Endothelial cell of umbilical vein (primary cell): ENCODE data around the gene SLC10A7. TPM values are rescaled to one million over a fixed set of nuclear protein-coding genes. Genes with fewer than 3 reads are reported as not detected.

Experiments
- BruUV-seq: library from RNA; stranded (reverse); fragments of 400-500 nt; replicated peaks from 2 replicates; lab custom pipeline; 2021; lab: Mats Ljungman, UMichigan
- CTCF ChIA-PET: fragments of 300-600, 350-600 bp; sonication (Branson Sonifier 250); formaldehyde crosslinking; loops from one replicate; lab custom pipeline; 2021; ENCODE audit warnings: antibody characterized with exemption, inconsistent platforms; lab: Charles Lee
- POLR2A ChIA-PET: fragments of 300-600, 350-600 bp; sonication (Branson Sonifier 250); formaldehyde crosslinking; loops from one replicate; lab custom pipeline; 2021; ENCODE audit warnings: antibody characterized with exemption, inconsistent platforms; lab: Charles Lee
- DNase-seq: peaks from one replicate; pipeline ENCODE4 v3.0.0-alpha.2; 2011; ENCODE audit warnings: low read depth, low spot score
- FAIRE-seq: peaks from 2 replicates; lab custom pipeline; 2011; peaks lifted over from hg19 to GRCh38; lab: Jason Lieb, UNC
- H2AFZ ChIP-seq: 2 replicates; pipeline ENCODE4 v1.6.0; 2012; ENCODE audit warnings: low read depth, low read length, control low read depth, inconsistent platforms
- H3K27ac ChIP-seq: 2 replicates; pipeline ENCODE4 v1.5.1; 2011; ENCODE audit warnings: low read depth, mild to moderate bottlenecking, control low read depth, low read length, moderate library complexity; ENCODE audit not compliant: insufficient read depth
- H3K27me3 ChIP-seq, 2 experiments: 2 replicates each; pipeline versions ENCODE4 v1.6.0 to v1.6.1; 2011; ENCODE audit warnings: low read length in 2 of 2, mixed read lengths in 1 of 2; ENCODE audit not compliant: control insufficient read depth in 2 of 2, insufficient read depth in 2 of 2
- H3K36me3 ChIP-seq, 2 experiments: 2 replicates in 1 of 2; 3 replicates in 1 of 2; pipeline ENCODE4 v1.5.1; 2011; ENCODE audit warnings: low read length in 2 of 2, mild to moderate bottlenecking in 1 of 2, moderate library complexity in 1 of 2; ENCODE audit not compliant: control insufficient read depth in 2 of 2, insufficient read depth in 2 of 2; ENCODE audit errors: extremely low read depth in 1 of 2
- H3K4me1 ChIP-seq: 3 replicates; pipeline ENCODE4 v1.5.1; 2011; ENCODE audit warnings: mild to moderate bottlenecking, low read length; ENCODE audit not compliant: control insufficient read depth, insufficient read depth; ENCODE audit errors: extremely low read depth
- H3K4me2 ChIP-seq: 2 replicates; pipeline ENCODE4 v1.6.1; 2011; ENCODE audit warnings: low read length, control low read depth, mixed read lengths; ENCODE audit not compliant: insufficient read depth
- H3K4me3 ChIP-seq, 3 experiments: fragments of 200-600 bp in 1 of 3; sonication (generic), shearing (Covaris generic) in 1 of 3; replicated peaks in 1 of 3; 2 replicates each; pipeline ENCODE4 v1.5.1; 2011 to 2016; ENCODE audit warnings: control low read depth in 3 of 3, low read length in 3 of 3, mild to moderate bottlenecking in 2 of 3, inconsistent platforms in 1 of 3, low read depth in 1 of 3, moderate library complexity in 1 of 3; ENCODE audit not compliant: insufficient read depth in 1 of 3
- H3K79me2 ChIP-seq: 2 replicates; pipeline ENCODE4 v1.6.0; 2012; ENCODE audit warnings: low read length, inconsistent platforms; ENCODE audit not compliant: control insufficient read depth, insufficient read depth
- H3K9ac ChIP-seq: replicated peaks from 2 replicates; pipeline ENCODE3; 2011; ENCODE audit warnings: low read length, control low read depth; ENCODE audit not compliant: insufficient read depth; ENCODE audit errors: extremely low read depth
- H3K9me1 ChIP-seq: replicated peaks from 3 replicates; pipeline ENCODE4 v1.6.0; 2011; ENCODE audit warnings: mild to moderate bottlenecking, low read length; ENCODE audit not compliant: control insufficient read depth, insufficient read depth; ENCODE audit errors: extremely low read depth
- H3K9me3 ChIP-seq: replicated peaks from 2 replicates; pipeline ENCODE4 v1.5.1; 2012; ENCODE audit warnings: low read length, inconsistent platforms; ENCODE audit not compliant: control insufficient read depth, insufficient read depth
- H4K20me1 ChIP-seq: replicated peaks from 2 replicates; pipeline ENCODE3; 2011; ENCODE audit warnings: mild to moderate bottlenecking, low read length; ENCODE audit not compliant: control insufficient read depth, insufficient read depth; ENCODE audit errors: extremely low read depth
- CTCF ChIP-seq, 2 donors: IDR thresholded peaks; 1 replicate in 1 of 2; 2 replicates in 1 of 2; pipeline ENCODE4 v1.5.1; 2011; ENCODE audit warnings: low read length in 2 of 2, mild to moderate bottlenecking in 2 of 2, moderate library complexity in 2 of 2, control low read depth in 1 of 2, inconsistent platforms in 1 of 2, low read depth in 1 of 2; ENCODE audit not compliant: insufficient read depth in 1 of 2; ENCODE audit errors: extremely low read depth in 1 of 2
- EZH2 ChIP-seq: IDR thresholded peaks from 2 replicates; pipeline ENCODE4 v1.6.1; 2012; ENCODE audit warnings: borderline replicate concordance, low read depth, mild to moderate bottlenecking, moderate library complexity, low read length, inconsistent platforms; ENCODE audit not compliant: severe bottlenecking
- FOS ChIP-seq: IDR thresholded peaks from 2 replicates; pipeline ENCODE4 v1.6.1; 2011; ENCODE audit warnings: mild to moderate bottlenecking, low read length, moderate library complexity, borderline replicate concordance; ENCODE audit not compliant: insufficient read depth
- GATA2 ChIP-seq: IDR thresholded peaks from 2 replicates; pipeline ENCODE4 v1.7.0; 2011; ENCODE audit warnings: low read depth, mild to moderate bottlenecking, moderate library complexity, mixed read lengths, low read length; ENCODE audit not compliant: insufficient read length, insufficient read depth
- JUN ChIP-seq: IDR thresholded peaks from 2 replicates; pipeline ENCODE4 v1.6.1; 2011; ENCODE audit warnings: borderline replicate concordance, low read depth; ENCODE audit not compliant: insufficient read length, insufficient read depth
- MYC ChIP-seq: IDR thresholded peaks from one replicate; pipeline ENCODE4 v1.6.1; 2011; ENCODE audit warnings: mild to moderate bottlenecking, low read depth, low read length
- POLR2A ChIP-seq: IDR thresholded peaks from 2 replicates; pipeline ENCODE4 v1.6.1; 2012; ENCODE audit warnings: low read depth, mild to moderate bottlenecking, control low read depth, low read length
- POLR2AphosphoS5 ChIP-seq: IDR thresholded peaks from 2 replicates; pipeline ENCODE4 v1.6.1; 2012; ENCODE audit warnings: low read depth, mild to moderate bottlenecking, control low read depth, low read length, moderate library complexity; ENCODE audit not compliant: insufficient read depth
- dilution Hi-C: fragments of 300-500 bp; cut with MboI; formaldehyde crosslinking; loops from one replicate; pipeline ENCODE4 v1.15.0; 2019; ENCODE audit warnings: low sequenced_read_pairs; ENCODE audit not compliant: extremely low pct_ligation_motif_present
- intact Hi-C: fragments of 100-400 bp; cut with micrococcal nuclease; formaldehyde crosslinking; loops from one replicate; pipeline ENCODE4 v1.10.0; 2022
- polyA plus RNA-seq, 4 experiments: library from polyadenylated mRNA; depleted of rRNA in 3 of 4; stranded (reverse) in 3 of 4; unstranded in 1 of 4; fragments of >200 nt; gene quantifications; 2 replicates each; pipeline versions ENCODE4 v1.2.1 to v1.2.3, GENCODE V29; 2011 to 2012; ENCODE audit warnings: missing spikeins in 1 of 4
- total RNA-seq: library from RNA; stranded (reverse); gene quantifications from 2 replicates; pipeline ENCODE4 v1.2.3, GENCODE V29; 2021
- TF ChIP-seq, protein P1 (sequence below): IDR thresholded peaks from 2 replicates; pipeline ENCODE4 v1.6.1; 2011; ENCODE audit not compliant: insufficient read depth, insufficient read length

Gene SLC10A7
- total and polyA plus RNA-seq, 2 donors (not counting 3 experiments of a cell fraction or from before 2014, with no cell fraction given): 13.6 to 20.4 TPM

DNA sequence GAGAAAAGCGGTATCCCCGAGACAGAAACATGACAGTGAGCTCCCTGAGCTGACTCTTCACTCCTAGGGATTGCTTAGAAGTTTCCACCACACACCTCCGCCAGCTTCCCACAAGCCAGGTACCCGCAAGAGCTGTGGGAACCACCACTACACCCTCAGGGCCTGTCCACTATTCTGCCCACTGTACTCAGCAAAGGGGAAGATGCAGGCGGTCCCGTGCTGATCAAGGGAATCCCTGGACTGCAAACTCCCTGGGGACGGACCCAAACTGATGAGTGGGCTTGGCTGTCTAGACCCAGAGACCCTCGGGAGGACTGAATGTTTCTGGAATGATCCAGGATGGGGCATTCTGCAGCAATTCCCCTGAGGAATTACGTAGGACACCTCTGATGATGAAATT, 277.2 kb downstream of the SLC10A7 start:
- Histone ChIP-seq H3K9me1 (no peaks in the 10 kb centered on the region), H2AFZ (no peak overlapping the region), H3K4me2 (no peak overlapping the region), H3K27me3 (no peaks in the 10 kb centered on the region), H3K9ac (no peak overlapping the region), H3K4me3 (no peak overlapping the region), H3K36me3 (no peaks in the 10 kb centered on the region), H4K20me1 (no peaks in the 10 kb centered on the region), H3K9me3 (no peaks in the 10 kb centered on the region), H3K79me2 (no peaks in the 10 kb centered on the region), H3K27ac (no peak overlapping the region), H3K4me1 (peaks cover 30% of the 10 kb centered on the region)
- intact Hi-C loops: no loop called here
- DNase-seq (no peak), FAIRE-seq (no peak)
- no peak for TF ChIP-seq POLR2AphosphoS5
- TF ChIP-seq GATA2: no peak
- no peak for TF ChIP-seq JUN
- no peak for TF ChIP-seq POLR2A
- no peak for TF ChIP-seq FOS
- no peak for TF ChIP-seq MYC
- TF ChIP-seq, protein P1, sequence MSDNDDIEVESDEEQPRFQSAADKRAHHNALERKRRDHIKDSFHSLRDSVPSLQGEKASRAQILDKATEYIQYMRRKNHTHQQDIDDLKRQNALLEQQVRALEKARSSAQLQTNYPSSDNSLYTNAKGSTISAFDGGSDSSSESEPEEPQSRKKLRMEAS: no peak
- TF ChIP-seq EZH2: no peak
- TF ChIP-seq CTCF (IDR thresholded peaks at IDR 0.05; ENCODE audit: extremely low read depth in 1 of 2, insufficient read depth in 1 of 2, low read depth in 1 of 2, low read length in 2 of 2): no peak
- BruUV-seq: no TSS peak
- CTCF ChIA-PET: interaction anchor here (0.8 to 1.6 kb wide), 2 partner anchors 86 to 97 kb away, joined by 4 to 6 read pairs; no protein-coding TSS in a partner anchor
- POLR2A ChIA-PET: no interaction called here
- dilution Hi-C loops: no loop called here
